Lung (tissue), 12 donors: ENCODE results near the gene DOCK4. TPM values are rescaled to one million over a fixed set of nuclear protein-coding genes. Genes with fewer than 3 reads are reported as not detected.

Source experiments
- ATAC-seq: fragments of 200-7000 bp; cut with Tn5 transposase; one replicate; pipeline ENCODE4 v1.9.1; 2020; ENCODE audit warnings: moderate number of reproducible peaks; ENCODE audit not compliant: insufficient read depth, low FRiP score
- DNase-seq, 3 donors: peaks; one replicate each; pipeline ENCODE4 v3.0.0-alpha.2; 2013 to 2017
- H3K27ac ChIP-seq, 2 donors: one replicate each; pipeline ENCODE4 v1.5.1; 2013; ENCODE audit warnings: mild to moderate bottlenecking in 2 of 2, moderate library complexity in 2 of 2, control low read depth in 1 of 2, inconsistent platforms in 1 of 2, low read depth in 1 of 2, low read length in 1 of 2
- H3K27me3 ChIP-seq, 3 donors: one replicate each; pipeline ENCODE4 v1.5.1; 2013; ENCODE audit warnings: low read length in 2 of 3; ENCODE audit not compliant: control insufficient read depth in 3 of 3, insufficient read depth in 3 of 3
- H3K36me3 ChIP-seq, 4 donors: one replicate each; pipeline ENCODE4 v1.5.1; 2013; ENCODE audit warnings: low read length in 4 of 4, mild to moderate bottlenecking in 1 of 4, moderate library complexity in 1 of 4; ENCODE audit not compliant: control insufficient read depth in 4 of 4, insufficient read depth in 4 of 4
- H3K4me1 ChIP-seq, 5 donors: one replicate each; pipeline ENCODE4 v1.5.1; 2013; ENCODE audit warnings: low read length in 5 of 5, mild to moderate bottlenecking in 2 of 5, moderate library complexity in 1 of 5; ENCODE audit not compliant: control insufficient read depth in 5 of 5, insufficient read depth in 5 of 5
- H3K4me3 ChIP-seq: one replicate; pipeline ENCODE4 v1.5.1; 2013; ENCODE audit warnings: mild to moderate bottlenecking, control low read depth, moderate library complexity
- H3K9ac ChIP-seq, 2 donors: one replicate each; pipeline ENCODE4 v1.5.1; 2013; ENCODE audit warnings: low read length in 2 of 2, control low read depth in 1 of 2; ENCODE audit not compliant: insufficient read depth in 1 of 2
- H3K9me3 ChIP-seq, 4 donors: one replicate each; pipeline ENCODE4 v1.5.1; 2013; ENCODE audit warnings: low read length in 3 of 4, mild to moderate bottlenecking in 1 of 4, moderate library complexity in 1 of 4; ENCODE audit not compliant: control insufficient read depth in 4 of 4, insufficient read depth in 3 of 4
- WGBS, 2 donors: extraction: QIAGEN DNeasy Blood & Tissue Kit; methylation state at CpG; one replicate each; pipeline ENCODE4 v1.1.7; 2013; 5-methylcytosine and 5-hydroxymethylcytosine counted together
- polyA plus RNA-seq, 2 donors: library from polyadenylated mRNA; stranded (reverse); fragments of 200-250 nt; gene quantifications; one replicate each; pipeline ENCODE4 v1.2.1, GENCODE V29; 2013
- total RNA-seq, 2 donors: library from RNA; depleted of rRNA in 1 of 2; stranded (reverse); fragments of >200 nt in 1 of 2; gene quantifications; one replicate each; pipeline ENCODE4 v1.2.1, GENCODE V29; 2014 to 2021
- TF ChIP-seq, protein P1 (sequence below): IDR thresholded peaks from 2 replicates; pipeline ENCODE4 v1.5.1; 2012; ENCODE audit warnings: mild to moderate bottlenecking; ENCODE audit errors: control extremely low read depth, extremely low read depth
- donor health status: control.
- donor health status: control.
- donor health status: Bipolar disorder and iron deficiency.
- donor health status: healthy.
- donor health status: DM: yes; HTN: yes; CAD: no.

The DOCK4 gene
- total and polyA plus RNA-seq, 4 donors = 18.7 to 163 (median 40.3) TPM

DNA sequence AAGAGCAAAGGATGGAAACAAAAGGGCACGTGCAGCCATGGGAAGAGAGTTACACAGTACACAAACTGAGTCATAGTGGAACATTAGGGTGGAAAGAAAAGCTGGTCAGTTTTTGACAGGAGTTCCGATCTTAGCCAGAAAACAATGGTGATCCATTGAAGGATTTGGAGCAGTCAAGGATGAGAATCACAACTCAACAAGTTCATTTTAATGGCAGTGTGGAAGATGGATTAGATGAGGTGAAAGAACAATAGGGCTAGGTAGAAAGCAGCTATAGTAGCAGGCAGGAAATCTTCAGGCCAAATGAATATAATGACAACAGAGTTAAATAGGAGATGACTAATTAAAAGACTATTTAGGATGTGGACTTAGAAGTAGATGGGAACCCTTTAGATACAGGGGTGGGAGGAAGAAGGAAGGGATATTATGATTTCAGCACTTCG is 136.3 kb downstream of the DOCK4 start:
- DNase-seq (no peak), ATAC-seq (no peak)
- no peak overlapping the region for H3K9ac ChIP-seq
- peaks cover 0 to 4% (median 1%) of the 10 kb centered on the region in 4 donors for H3K9me3 ChIP-seq
- WGBS, 2 donors = 74 to 79% methylated on average over 3 of the region's 3 CpGs
- H3K27me3 ChIP-seq = no peaks in the 10 kb centered on the region
- H3K36me3 ChIP-seq = peaks cover 0 to 1% (median 0%) of the 10 kb centered on the region in 4 donors
- TF ChIP-seq, protein P1, sequence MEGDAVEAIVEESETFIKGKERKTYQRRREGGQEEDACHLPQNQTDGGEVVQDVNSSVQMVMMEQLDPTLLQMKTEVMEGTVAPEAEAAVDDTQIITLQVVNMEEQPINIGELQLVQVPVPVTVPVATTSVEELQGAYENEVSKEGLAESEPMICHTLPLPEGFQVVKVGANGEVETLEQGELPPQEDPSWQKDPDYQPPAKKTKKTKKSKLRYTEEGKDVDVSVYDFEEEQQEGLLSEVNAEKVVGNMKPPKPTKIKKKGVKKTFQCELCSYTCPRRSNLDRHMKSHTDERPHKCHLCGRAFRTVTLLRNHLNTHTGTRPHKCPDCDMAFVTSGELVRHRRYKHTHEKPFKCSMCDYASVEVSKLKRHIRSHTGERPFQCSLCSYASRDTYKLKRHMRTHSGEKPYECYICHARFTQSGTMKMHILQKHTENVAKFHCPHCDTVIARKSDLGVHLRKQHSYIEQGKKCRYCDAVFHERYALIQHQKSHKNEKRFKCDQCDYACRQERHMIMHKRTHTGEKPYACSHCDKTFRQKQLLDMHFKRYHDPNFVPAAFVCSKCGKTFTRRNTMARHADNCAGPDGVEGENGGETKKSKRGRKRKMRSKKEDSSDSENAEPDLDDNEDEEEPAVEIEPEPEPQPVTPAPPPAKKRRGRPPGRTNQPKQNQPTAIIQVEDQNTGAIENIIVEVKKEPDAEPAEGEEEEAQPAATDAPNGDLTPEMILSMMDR = no peak
- peak overlapping the region in 1 of 2 donors; percentile 2 for H3K27ac ChIP-seq
- H3K4me3 ChIP-seq = no peak overlapping the region
- H3K4me1 ChIP-seq = peaks cover 3 to 23% (median 11%) of the 10 kb centered on the region in 5 donors

DNA sequence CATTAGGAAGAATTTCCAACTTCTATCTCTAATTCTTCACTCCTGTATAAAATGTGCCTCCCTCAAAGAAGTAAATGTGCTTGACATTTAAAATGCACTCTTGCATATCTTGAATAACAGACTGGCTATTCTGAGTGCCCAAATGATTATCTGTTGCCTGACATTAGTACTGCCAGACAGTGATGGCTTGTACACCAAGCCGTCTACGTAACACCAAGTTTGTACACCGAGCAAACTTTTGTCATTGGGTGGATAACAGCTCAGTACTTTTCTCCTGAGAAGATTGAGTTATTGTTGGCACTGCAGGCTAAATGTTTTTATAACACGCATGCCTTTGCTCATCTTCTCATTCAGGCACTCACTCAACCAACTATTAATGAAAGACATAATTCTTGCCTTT is 137.2 kb downstream of the DOCK4 start:
- peaks cover 3 to 23% (median 11%) of the 10 kb centered on the region in 5 donors for H3K4me1 ChIP-seq
- TF ChIP-seq, protein P1 = no peak
- no peak for ATAC-seq
- no peaks in the 10 kb centered on the region for H3K9me3 ChIP-seq
- no peak overlapping the region for H3K9ac ChIP-seq
- no peak overlapping the region for H3K4me3 ChIP-seq
- DNase-seq = no peak
- no peaks in the 10 kb centered on the region for H3K27me3 ChIP-seq
- H3K27ac ChIP-seq = no peak overlapping the region
- WGBS, 2 donors = 81 to 87% methylated on average over 4 of the region's 4 CpGs
- H3K36me3 ChIP-seq = peaks cover 0 to 1% (median 0%) of the 10 kb centered on the region in 4 donors

DNA sequence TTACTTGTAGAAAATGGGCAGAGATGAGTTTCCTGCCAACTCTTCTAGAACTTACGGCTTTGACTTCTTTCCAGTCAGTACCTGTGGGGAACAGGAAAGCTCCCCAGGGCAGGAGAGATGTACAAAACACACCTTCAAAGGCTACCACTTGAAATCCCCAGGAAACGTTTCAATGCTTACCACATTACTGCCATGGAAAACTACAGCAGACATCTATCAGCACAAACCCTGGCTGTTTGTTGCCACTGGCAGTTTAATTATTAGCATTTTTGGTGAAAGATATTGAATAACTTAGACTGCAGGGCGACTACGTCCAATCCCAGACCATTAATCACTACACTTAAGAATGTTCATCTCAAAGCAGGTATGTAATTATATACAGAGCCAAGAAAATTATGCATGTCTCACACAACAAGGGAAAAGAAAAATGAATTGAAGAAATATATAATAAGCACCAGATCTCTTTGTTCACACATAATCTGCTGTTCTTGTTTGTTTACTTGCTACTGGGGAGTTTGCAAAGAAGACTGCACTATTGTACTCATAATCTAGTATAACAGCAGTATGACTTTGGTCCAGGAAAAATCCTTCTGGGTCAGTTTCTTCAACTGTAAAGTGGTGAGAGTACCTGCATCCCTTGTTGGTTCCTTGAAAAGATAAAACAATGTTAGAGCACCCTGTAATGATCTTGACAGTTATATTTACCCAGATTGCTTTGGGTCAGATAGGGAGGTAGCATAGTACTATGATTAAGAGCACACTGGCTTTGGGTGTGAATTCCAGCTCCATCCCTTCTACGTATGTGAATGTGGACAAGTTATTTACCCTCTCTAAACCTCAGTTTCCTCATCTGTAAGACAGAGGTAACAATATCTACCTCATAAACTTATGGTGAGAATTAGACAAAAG is 138.3 kb downstream of the DOCK4 start:
- DNase-seq (no peak), ATAC-seq (no peak)
- Histone ChIP-seq H3K4me3 (no peak overlapping the region), H3K9ac (no peak overlapping the region), H3K27ac (no peak overlapping the region), H3K4me1 (peaks cover 3 to 23% (median 11%) of the 10 kb centered on the region in 5 donors), H3K9me3 (no peaks in the 10 kb centered on the region), H3K36me3 (peaks cover 0 to 1% (median 0%) of the 10 kb centered on the region in 4 donors), H3K27me3 (no peaks in the 10 kb centered on the region)
- 77 to 83% methylated on average over 5 of the region's 5 CpGs for WGBS, 2 donors
- TF ChIP-seq, protein P1 = no peak
